GM12874 (cell line): ENCODE results near the gene SMARCC1.

ENCODE experiments used
- CTCF ChIP-seq: IDR thresholded peaks from 2 replicates; pipeline ENCODE4 v1.5.1; 2011; ENCODE audit warnings: low read depth, mild to moderate bottlenecking, control low read depth, low read length, moderate library complexity; ENCODE audit not compliant: insufficient read depth

The SMARCC1 gene

GRCh38 chr3:47607335-47607734 lies 174.4 kb downstream of the SMARCC1 start:
- TF ChIP-seq CTCF = no peak

GRCh38 chr3:47606165-47606564 lies 175.5 kb downstream of the SMARCC1 start:
- TF ChIP-seq CTCF = no peak

- no peak for TF ChIP-seq CTCF
Observed at GRCh38 chr3:47605652-47606051, 176.0 kb downstream of the SMARCC1 start.

- no peak for TF ChIP-seq CTCF
Observed at GRCh38 chr3:47604145-47604544, 177.5 kb downstream of the SMARCC1 start.

GRCh38 chr3:47603332-47603731 lies 178.4 kb downstream of the SMARCC1 start:
- no peak for TF ChIP-seq CTCF

- TF ChIP-seq CTCF = no peak
Observed at GRCh38 chr3:47601281-47601680, 180.4 kb downstream of the SMARCC1 start.

GRCh38 chr3:47594792-47595191 lies 186.9 kb downstream of the SMARCC1 start:
- TF ChIP-seq CTCF = no peak
